Kidney tubule cell (primary cell): Measurements from ENCODE around the gene TMEM26.
"Not testable (repeated sequence)": the region's sequence is repeated elsewhere in the genome, so short reads cannot be mapped to it uniquely, and the experiment has no call there.

Experiments
- DNase-seq: peaks from one replicate; pipeline ENCODE4 v3.0.0-alpha.2; 2018; ENCODE audit warnings: low spot score

Gene TMEM26

GRCh38 chr10:61399406-61399805 is 53.8 kb downstream of the TMEM26 start:
- no peak for DNase-seq

- peak; percentile 9 for DNase-seq
Observed at GRCh38 chr10:61398366-61399129, 54.6 kb downstream of the TMEM26 start.

- peak; percentile 52 for DNase-seq
Observed at GRCh38 chr10:61397175-61397986, 55.8 kb downstream of the TMEM26 start.

GRCh38 chr10:61391281-61391680 is 61.9 kb downstream of the TMEM26 start:
- DNase-seq, result no peak

- no peak for DNase-seq
Observed at GRCh38 chr10:61390851-61391250, 62.3 kb downstream of the TMEM26 start.

- peak; percentile 21 for DNase-seq
Observed at GRCh38 chr10:61389887-61390286, 63.3 kb downstream of the TMEM26 start.

GRCh38 chr10:61388986-61389385 is 64.2 kb downstream of the TMEM26 start:
- not testable (repeated sequence) for DNase-seq

GRCh38 chr10:61385231-61386001 is 67.8 kb downstream of the TMEM26 start:
- no peak for DNase-seq

- not testable (repeated sequence) for DNase-seq
Observed at GRCh38 chr10:61381153-61381552, 72.0 kb downstream of the TMEM26 start.

GRCh38 chr10:61378865-61379264 is 74.3 kb downstream of the TMEM26 start:
- DNase-seq, result no peak

GRCh38 chr10:61376908-61377368 is 76.2 kb downstream of the TMEM26 start:
- DNase-seq, result no peak

GRCh38 chr10:61376377-61376776 is 76.8 kb downstream of the TMEM26 start:
- no peak for DNase-seq

- no peak for DNase-seq
Observed at GRCh38 chr10:61366365-61366764, 86.8 kb downstream of the TMEM26 start.

- no peak for DNase-seq
Observed at GRCh38 chr10:61364619-61365018, 88.6 kb downstream of the TMEM26 start.

- no peak for DNase-seq
Observed at GRCh38 chr10:61363006-61363405, 90.2 kb downstream of the TMEM26 start.

- no peak for DNase-seq
Observed at GRCh38 chr10:61359452-61359851, 93.7 kb downstream of the TMEM26 start.

GRCh38 chr10:61357687-61358086 is 95.5 kb downstream of the TMEM26 start:
- DNase-seq, result no peak
